GM23338 (cell line): ENCODE results near the gene PCSK6. TPM values are rescaled to one million over a fixed set of nuclear protein-coding genes. Genes with fewer than 3 reads are reported as not detected.
"Not testable (repeated sequence)": the region's sequence is repeated elsewhere in the genome, so short reads cannot be mapped to it uniquely, and the experiment has no call there.

Source experiments
- ATAC-seq: fragments of 200-7000 bp; cut with Tn5 transposase; 3 replicates; pipeline ENCODE4 v1.9.1; 2020
- DNase-seq: peaks from one replicate; pipeline ENCODE4 v3.0.0-alpha.2; 2015; ENCODE audit warnings: low spot score
- H2AFZ ChIP-seq: fragments of 200-600 bp; sonication (generic); 2 replicates; pipeline ENCODE4 v1.8.0; 2016; ENCODE audit warnings: antibody characterized with exemption, mild to moderate bottlenecking, moderate library complexity
- H3F3A ChIP-seq: fragments of 200-600 bp; sonication (generic); replicated peaks from 2 replicates; pipeline ENCODE4 v1.8.0; 2017; ENCODE audit warnings: antibody characterized with exemption, mixed run types, low read depth
- H3K27ac ChIP-seq: fragments of 200-600 bp; sonication (generic); 2 replicates; pipeline ENCODE4 v1.6.1; 2016; ENCODE audit warnings: low read depth
- H3K27me3 ChIP-seq: fragments of 200-600 bp; sonication (generic); 2 replicates; pipeline ENCODE4 v1.8.0; 2016; ENCODE audit warnings: mild to moderate bottlenecking, mixed run types, moderate library complexity; ENCODE audit not compliant: insufficient read depth
- H3K36me3 ChIP-seq: fragments of 200-600 bp; sonication (generic); 2 replicates; pipeline ENCODE4 v1.8.0; 2016; ENCODE audit warnings: mild to moderate bottlenecking; ENCODE audit not compliant: insufficient read depth
- H3K4me1 ChIP-seq: fragments of 200-600 bp; sonication (generic); 2 replicates; pipeline ENCODE4 v1.8.0; 2016; ENCODE audit warnings: mild to moderate bottlenecking, moderate library complexity; ENCODE audit not compliant: insufficient read depth
- H3K4me2 ChIP-seq: fragments of 200-600 bp; sonication (generic); 2 replicates; pipeline ENCODE4 v1.7.1; 2017; ENCODE audit warnings: mixed run types
- H3K4me3 ChIP-seq: fragments of 200-600 bp; sonication (generic); 2 replicates; pipeline ENCODE4 v1.6.1; 2016; ENCODE audit warnings: mixed run types
- H3K79me2 ChIP-seq: fragments of 200-600 bp; sonication (generic); replicated peaks from 2 replicates; pipeline ENCODE4 v1.8.0; 2017; ENCODE audit warnings: mild to moderate bottlenecking; ENCODE audit not compliant: insufficient read depth
- H3K9me2 ChIP-seq: fragments of 200-600 bp; sonication (generic); 2 replicates; pipeline ENCODE4 v1.8.0; 2017; ENCODE audit not compliant: insufficient read depth
- H4K20me1 ChIP-seq: fragments of 200-600 bp; sonication (generic); replicated peaks from 2 replicates; pipeline ENCODE4 v1.8.0; 2017; ENCODE audit warnings: mild to moderate bottlenecking; ENCODE audit not compliant: insufficient read depth
- H3K27ac Mint-ChIP-seq: 2 replicates; pipeline ENCODE4 v1.8.0; 2020; ENCODE audit warnings: inconsistent platforms, mild to moderate bottlenecking, moderate library complexity, mixed read lengths
- H3K27me3 Mint-ChIP-seq: 3 replicates; pipeline ENCODE4 v1.8.0; 2022; ENCODE audit warnings: low read depth, mild to moderate bottlenecking, moderate library complexity, mixed read lengths, inconsistent platforms; ENCODE audit not compliant: insufficient read depth, poor library complexity
- H3K36me3 Mint-ChIP-seq: 3 replicates; pipeline ENCODE4 v1.8.0; 2021; ENCODE audit warnings: low read depth, mild to moderate bottlenecking, inconsistent platforms, moderate library complexity, mixed read lengths
- H3K4me1 Mint-ChIP-seq: 3 replicates; pipeline ENCODE4 v1.8.0; 2020; ENCODE audit warnings: mild to moderate bottlenecking, inconsistent platforms, mixed read lengths
- H3K4me3 Mint-ChIP-seq: 3 replicates; pipeline ENCODE4 v1.8.0; 2021; ENCODE audit warnings: moderate library complexity, mild to moderate bottlenecking, inconsistent platforms, mixed read lengths
- H3K9me3 Mint-ChIP-seq: 3 replicates; pipeline ENCODE4 v1.8.0; 2020; ENCODE audit warnings: moderate library complexity, mild to moderate bottlenecking, inconsistent platforms, mixed read lengths
- CTCF ChIP-seq, 2 experiments: fragments of 200-600 bp in 1 of 2; sonication (generic) in 1 of 2; conservative IDR thresholded peaks; 2 replicates each; pipeline versions ENCODE4 v1.5.1 to v1.6.1; 2016 to 2017; ENCODE audit warnings: antibody characterized with exemption in 2 of 2, low read depth in 2 of 2, mild to moderate bottlenecking in 2 of 2, moderate library complexity in 1 of 2
- JUNB ChIP-seq: IDR thresholded peaks from one replicate; pipeline ENCODE4 v1.6.1; 2016; ENCODE audit warnings: antibody characterized with exemption; ENCODE audit not compliant: unreplicated experiment
- NANOG ChIP-seq: IDR thresholded peaks from 2 replicates; pipeline ENCODE4 v1.6.1; 2016; ENCODE audit warnings: antibody characterized with exemption, borderline replicate concordance
- ZNF331 ChIP-seq: fragments of 250-450 bp; sonication (Bioruptor Pico); IDR thresholded peaks from 2 replicates; pipeline ENCODE4 v1.5.0; 2020; ENCODE audit warnings: low read depth, mild to moderate bottlenecking, moderate library complexity
- polyA plus RNA-seq: library from polyadenylated mRNA; unstranded; fragments of >200 nt; fragmentation: Nextera tagmentation; extraction: Ambion mirVana; gene quantifications from 2 replicates; pipeline ENCODE4 v1.2.1, GENCODE V29; 2016
- total RNA-seq: library from RNA; depleted of rRNA; stranded (reverse); fragments of >200 nt; shearing (Covaris generic); gene quantifications from 2 replicates; pipeline ENCODE4 v1.2.3, GENCODE V29; 2014
- TF ChIP-seq, protein P1 (sequence below): IDR thresholded peaks from 2 replicates; pipeline ENCODE4 v1.6.1; 2016; ENCODE audit warnings: antibody characterized with exemption

Gene PCSK6
- total and polyA plus RNA-seq, 2 experiments from 2014 or later = 1.7 to 6.7 TPM

DNA sequence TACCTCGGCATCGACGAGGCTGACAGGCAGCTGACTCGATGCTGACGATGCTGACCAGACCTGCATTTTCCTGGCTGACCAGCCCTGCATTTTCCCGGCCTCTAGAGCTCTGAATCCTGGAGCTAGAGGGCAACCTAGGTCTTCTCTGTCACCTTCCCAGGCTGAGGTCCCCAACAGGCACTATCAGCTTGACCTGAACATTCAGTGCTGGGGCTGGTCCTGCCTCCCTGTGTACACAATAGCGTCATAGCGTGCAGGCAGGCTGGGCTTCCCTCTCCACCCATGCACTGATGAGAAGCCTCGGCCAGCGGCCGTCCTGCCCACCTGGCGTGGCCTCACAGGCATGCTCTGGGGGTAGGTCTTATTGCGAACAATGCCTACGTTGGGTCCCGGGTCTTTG, 132.2 kb downstream of the PCSK6 start:
- peak in 1 of 2 experiments; percentile 48; a peak in 2 of 4 replicates for TF ChIP-seq CTCF (conservative IDR thresholded peaks at IDR 0.05; ENCODE audit: low read depth in 2 of 2)
- no peak for TF ChIP-seq JUNB
- peaks cover 4% of the 10 kb centered on the region; the same call in 1 of the 3 replicates for H3K9me3 Mint-ChIP-seq
- no peaks in the 10 kb centered on the region for H3K36me3 ChIP-seq
- no peak overlapping the region for H3K27ac ChIP-seq
- H3K27me3 ChIP-seq = no peaks in the 10 kb centered on the region
- H3K79me2 ChIP-seq = no peaks in the 10 kb centered on the region
- H3K9me2 ChIP-seq = no peaks in the 10 kb centered on the region
- H3F3A ChIP-seq = no peaks in the 10 kb centered on the region
- H4K20me1 ChIP-seq = no peaks in the 10 kb centered on the region
- peaks cover 6% of the 10 kb centered on the region for H3K27me3 Mint-ChIP-seq
- H3K27ac Mint-ChIP-seq = no peak overlapping the region
- 0 out of 3 replicates have a peak, but pooled peaks cover 2% of the 10 kb centered on the region for H3K4me1 Mint-ChIP-seq
- no peak overlapping the region for H3K4me3 Mint-ChIP-seq
- no peak overlapping the region for H3K4me2 ChIP-seq
- no peaks in the 10 kb centered on the region for H3K4me1 ChIP-seq
- no peak for DNase-seq
- H3K4me3 ChIP-seq = no peak overlapping the region
- no peak for ATAC-seq
- no peak overlapping the region for H2AFZ ChIP-seq
- H3K36me3 Mint-ChIP-seq = no peaks in the 10 kb centered on the region; the same call in 2 of the 3 replicates

- H3K36me3 Mint-ChIP-seq = not testable (repeated sequence)
Measured at GRCh38 chr15:101356512-101357172, 132.9 kb downstream of the PCSK6 start.

GRCh38 chr15:101355678-101356464, 133.6 kb downstream of the PCSK6 start:
- no peaks in the 10 kb centered on the region for H4K20me1 ChIP-seq
- no peak overlapping the region for H3K4me3 ChIP-seq
- Mint-ChIP-seq H3K9me3 (peaks cover 5% of the 10 kb centered on the region; the same call in 1 of the 3 replicates), H3K27me3 (peaks cover 3% of the 10 kb centered on the region), H3K4me3 (no peak overlapping the region), H3K36me3 (no peaks in the 10 kb centered on the region; the same call in 2 of the 3 replicates), H3K27ac (no peak overlapping the region), H3K4me1 (0 out of 3 replicates have a peak, but pooled peaks cover 2% of the 10 kb centered on the region)
- ATAC-seq (no peak), DNase-seq (no peak)
- H2AFZ ChIP-seq = no peak overlapping the region
- H3K4me2 ChIP-seq = no peak overlapping the region
- H3K36me3 ChIP-seq = no peaks in the 10 kb centered on the region
- H3K27me3 ChIP-seq = no peaks in the 10 kb centered on the region
- no peaks in the 10 kb centered on the region for H3K4me1 ChIP-seq
- H3K9me2 ChIP-seq = no peaks in the 10 kb centered on the region
- TF ChIP-seq ZNF331 = no peak
- TF ChIP-seq, protein P1, sequence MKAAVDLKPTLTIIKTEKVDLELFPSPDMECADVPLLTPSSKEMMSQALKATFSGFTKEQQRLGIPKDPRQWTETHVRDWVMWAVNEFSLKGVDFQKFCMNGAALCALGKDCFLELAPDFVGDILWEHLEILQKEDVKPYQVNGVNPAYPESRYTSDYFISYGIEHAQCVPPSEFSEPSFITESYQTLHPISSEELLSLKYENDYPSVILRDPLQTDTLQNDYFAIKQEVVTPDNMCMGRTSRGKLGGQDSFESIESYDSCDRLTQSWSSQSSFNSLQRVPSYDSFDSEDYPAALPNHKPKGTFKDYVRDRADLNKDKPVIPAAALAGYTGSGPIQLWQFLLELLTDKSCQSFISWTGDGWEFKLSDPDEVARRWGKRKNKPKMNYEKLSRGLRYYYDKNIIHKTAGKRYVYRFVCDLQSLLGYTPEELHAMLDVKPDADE = no peak
- TF ChIP-seq NANOG = no peak
- H3K79me2 ChIP-seq = no peaks in the 10 kb centered on the region
- no peaks in the 10 kb centered on the region for H3F3A ChIP-seq
- H3K27ac ChIP-seq = no peak overlapping the region

More at GRCh38 chr15:101356512-101357172, 132.9 kb downstream of the PCSK6 start:
- not testable (repeated sequence) for H3K27ac ChIP-seq, H3K9me3 Mint-ChIP-seq, H3K4me2 ChIP-seq, H3K27ac Mint-ChIP-seq, H3K79me2 ChIP-seq, H3K27me3 Mint-ChIP-seq, H3K36me3 ChIP-seq, H3K4me1 Mint-ChIP-seq, ATAC-seq, H3F3A ChIP-seq, H3K9me2 ChIP-seq, H4K20me1 ChIP-seq, H2AFZ ChIP-seq, H3K27me3 ChIP-seq, H3K4me3 Mint-ChIP-seq, H3K4me1 ChIP-seq, DNase-seq, H3K4me3 ChIP-seq
